GM12801 (cell line): ENCODE data around the gene WDR4.

Source experiments
- CTCF ChIP-seq: IDR thresholded peaks from one replicate; pipeline ENCODE4 v1.5.1; 2011; ENCODE audit warnings: control low read depth; ENCODE audit not compliant: insufficient read length; ENCODE audit errors: extremely low read depth

The WDR4 gene

GRCh38 chr21:42918291-42918690, 39.0 kb upstream of the WDR4 start:
- TF ChIP-seq CTCF: no peak

GRCh38 chr21:42913476-42913875, 34.1 kb upstream of the WDR4 start:
- TF ChIP-seq CTCF: no peak

GRCh38 chr21:42906233-42906632, 26.9 kb upstream of the WDR4 start:
- no peak for TF ChIP-seq CTCF

GRCh38 chr21:42905195-42905594, 25.9 kb upstream of the WDR4 start:
- TF ChIP-seq CTCF: no peak

GRCh38 chr21:42903817-42904216, 24.5 kb upstream of the WDR4 start:
- TF ChIP-seq CTCF: no peak

GRCh38 chr21:42900446-42900845, 21.1 kb upstream of the WDR4 start:
- TF ChIP-seq CTCF: no peak

GRCh38 chr21:42892931-42893755, 13.8 kb upstream of the WDR4 start, which contains the start of gene NDUFV3:
Gene NDUFV3 (plus strand): TSS chr21:42893309. CDS start chr21:42893334, 25 bp downstream.
- TF ChIP-seq CTCF: no peak
